ENCODE data around the gene NDUFA13.

NDUFA13 gene

DNA sequence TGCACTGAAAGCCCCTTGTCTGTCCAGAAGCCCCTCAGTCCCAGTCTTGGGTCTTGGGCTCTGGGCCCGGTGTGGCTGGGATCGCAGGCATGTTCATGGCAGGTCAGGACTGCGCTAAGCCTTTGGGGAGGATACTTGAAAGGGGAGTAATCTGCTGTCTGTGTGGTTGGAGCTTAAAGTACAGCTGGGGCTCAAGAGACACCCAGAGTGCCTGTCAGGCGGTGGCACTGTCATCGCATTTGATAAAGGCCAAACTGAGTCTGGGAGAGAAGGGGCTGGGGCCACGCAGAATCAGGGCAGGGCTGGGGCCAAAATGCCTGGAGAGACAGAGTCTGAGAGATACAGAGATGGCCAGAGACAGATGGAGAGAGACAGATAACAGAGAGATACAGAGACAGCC, 17.8 kb downstream of the NDUFA13 start:
- no peak for DNase-seq (ENCODE audit: low read depth)

DNA sequence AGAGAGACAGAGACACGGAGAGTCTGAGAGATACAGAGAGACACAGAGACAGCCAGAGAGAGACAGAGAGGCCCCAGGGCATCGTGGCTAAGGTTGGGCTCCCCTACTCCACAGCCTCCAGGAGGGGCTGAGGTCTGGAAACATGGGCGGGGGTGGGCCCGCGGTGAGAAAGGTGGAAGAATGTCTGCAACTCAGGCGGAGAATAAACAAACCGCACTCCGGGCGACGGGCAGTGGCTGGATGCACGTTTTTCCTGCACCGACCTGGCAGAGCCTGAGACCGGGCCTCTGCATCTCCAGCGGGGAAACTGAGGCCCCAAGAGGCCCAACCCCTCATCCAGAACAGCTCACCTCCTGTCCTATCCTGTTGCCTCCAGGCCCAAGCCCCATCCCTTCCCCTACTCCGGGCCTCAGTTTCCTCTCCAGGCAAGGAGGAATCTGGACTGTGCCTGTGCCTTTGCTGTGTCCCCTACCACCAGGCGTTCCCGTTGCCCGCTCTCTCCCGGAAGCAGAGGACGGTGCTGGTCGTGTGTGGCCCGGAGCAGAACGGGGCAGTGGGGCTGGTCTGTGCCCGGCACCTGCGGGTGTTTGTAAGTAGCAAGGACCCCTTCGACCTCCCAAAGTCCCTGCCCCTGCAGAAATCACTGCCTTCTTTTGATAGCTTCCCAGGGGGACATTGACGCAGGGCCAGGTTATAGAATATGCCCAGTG, 18.7 kb downstream of the NDUFA13 start:
- DNase-seq (ENCODE audit: low read depth): no peak

DNA sequence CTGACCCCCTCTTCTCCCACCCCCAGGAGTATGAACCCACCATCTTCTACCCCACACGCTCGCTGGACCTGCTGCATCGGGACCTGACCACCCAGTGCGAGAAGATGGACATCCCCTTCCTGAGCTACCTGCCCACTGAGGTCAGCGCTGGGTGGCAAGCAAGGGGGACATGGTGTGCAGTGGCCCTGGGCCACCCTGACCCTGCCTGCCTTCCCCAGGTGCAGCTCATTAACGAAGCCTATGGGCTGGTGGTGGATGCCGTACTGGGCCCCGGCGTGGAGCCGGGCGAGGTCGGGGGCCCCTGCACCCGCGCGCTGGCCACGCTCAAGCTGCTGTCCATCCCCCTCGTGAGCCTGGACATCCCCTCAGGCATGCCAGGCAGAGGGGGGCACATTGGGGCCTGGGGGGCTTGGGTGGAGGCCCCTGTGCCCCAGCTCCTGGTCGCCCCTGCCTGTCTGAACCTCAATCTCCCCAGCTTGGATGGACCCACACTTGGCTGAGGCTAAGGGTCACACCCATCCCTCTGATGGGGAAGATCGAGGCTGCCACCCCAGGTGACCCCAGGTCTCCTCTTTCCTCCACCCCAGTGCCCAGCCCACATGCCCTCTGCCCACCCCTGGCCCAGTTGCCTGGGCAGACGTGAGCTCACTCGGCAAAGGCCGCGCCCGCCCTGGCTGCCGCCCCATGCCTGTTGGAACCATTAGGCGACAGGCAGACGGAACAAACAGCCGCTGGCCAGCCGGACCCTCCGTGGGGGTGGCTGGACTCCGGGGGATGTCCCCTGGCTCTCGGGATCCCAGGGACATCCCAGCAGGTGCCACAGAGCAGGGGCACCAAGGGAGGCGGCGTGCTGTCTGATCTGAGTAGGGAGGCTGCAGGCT, 19.5 kb downstream of the NDUFA13 start:
- DNase-seq (ENCODE audit: low read depth): no peak

DNA sequence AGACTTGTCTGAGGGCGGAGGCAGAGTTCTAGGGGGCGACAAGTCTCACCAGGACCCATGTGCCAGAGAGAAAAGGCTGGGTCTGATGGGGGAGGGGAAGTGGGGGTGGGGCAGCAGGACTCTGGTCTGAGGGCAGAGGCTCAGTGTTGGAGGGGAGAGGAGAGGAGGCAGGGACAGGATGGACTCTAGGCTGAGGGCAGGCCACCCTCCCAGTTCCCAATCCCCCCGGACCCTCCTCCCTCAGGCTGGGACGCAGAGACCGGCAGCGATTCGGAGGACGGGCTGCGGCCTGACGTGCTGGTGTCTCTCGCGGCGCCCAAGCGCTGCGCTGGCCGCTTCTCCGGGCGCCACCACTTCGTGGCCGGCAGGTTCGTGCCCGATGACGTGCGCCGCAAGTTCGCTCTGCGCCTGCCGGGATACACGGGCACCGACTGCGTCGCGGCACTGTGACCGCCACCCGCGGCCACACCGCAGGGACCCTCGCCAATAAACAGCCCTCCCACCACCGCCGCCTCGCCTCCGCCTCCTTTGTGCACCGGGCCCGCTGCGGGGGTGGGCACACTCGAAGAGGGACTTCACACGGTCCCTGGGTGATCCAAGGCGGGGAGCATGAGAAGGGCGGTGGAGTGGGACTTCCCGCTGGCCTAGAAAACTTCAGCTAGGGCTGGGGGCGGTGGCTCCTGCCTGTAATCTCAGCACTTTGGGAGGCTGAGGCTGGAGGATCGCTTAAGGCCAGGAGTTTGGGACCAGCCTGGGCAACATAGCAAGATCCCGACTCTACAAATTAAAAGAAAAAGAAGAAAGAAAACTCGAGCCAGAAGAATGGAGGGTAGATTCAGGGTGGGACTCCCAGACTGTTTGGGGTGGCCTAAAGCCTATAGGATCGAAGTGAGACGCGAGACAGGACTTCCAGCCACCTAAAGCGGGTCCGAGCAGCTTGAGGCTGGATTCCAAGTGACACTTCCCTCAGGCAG, 21.3 kb downstream of the NDUFA13 start:
- DNase-seq (ENCODE audit: low read depth): no peak

DNA sequence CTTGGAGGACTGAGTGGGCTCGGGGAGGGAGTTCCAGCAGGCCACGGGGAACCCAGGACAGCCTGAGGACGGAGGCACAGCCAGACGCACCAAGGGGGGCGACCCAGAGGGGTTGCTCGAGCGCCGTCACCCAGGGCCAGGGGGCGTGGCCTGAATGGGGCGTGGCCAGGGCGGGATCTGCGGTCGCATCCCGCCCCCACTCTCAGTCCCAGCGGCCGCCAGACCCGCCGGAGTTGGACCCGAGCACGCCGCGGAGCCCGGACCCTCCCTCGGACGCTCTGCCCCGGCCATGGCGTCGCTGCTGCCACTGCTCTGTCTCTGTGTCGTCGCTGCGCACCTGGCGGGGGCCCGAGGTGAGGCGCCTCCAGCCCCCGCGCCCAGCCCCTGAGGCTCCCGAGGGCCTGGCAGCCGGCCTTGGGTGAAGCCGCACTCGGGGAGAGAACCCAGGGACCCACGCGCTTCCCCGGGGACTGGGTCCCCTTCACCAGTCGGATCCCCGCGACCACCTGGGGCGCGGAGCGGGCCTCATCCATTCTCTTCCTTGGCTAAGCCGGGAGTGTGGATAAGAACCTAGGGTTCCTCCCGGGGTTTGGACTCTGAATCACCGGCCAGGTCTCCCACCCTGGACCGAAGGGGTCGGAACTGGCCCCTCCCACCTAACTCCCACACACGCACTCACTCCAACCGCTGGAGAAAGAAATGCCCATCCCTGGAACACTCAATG, 22.2 kb downstream of the NDUFA13 start, which contains the start of gene CILP2:
Gene CILP2, plus strand, starts transcription at position 205 of the 724 bp plus-strand sequence. Its CDS starts 85 bp downstream, at position 290.
- no peak for DNase-seq (ENCODE audit: low read depth)

DNA sequence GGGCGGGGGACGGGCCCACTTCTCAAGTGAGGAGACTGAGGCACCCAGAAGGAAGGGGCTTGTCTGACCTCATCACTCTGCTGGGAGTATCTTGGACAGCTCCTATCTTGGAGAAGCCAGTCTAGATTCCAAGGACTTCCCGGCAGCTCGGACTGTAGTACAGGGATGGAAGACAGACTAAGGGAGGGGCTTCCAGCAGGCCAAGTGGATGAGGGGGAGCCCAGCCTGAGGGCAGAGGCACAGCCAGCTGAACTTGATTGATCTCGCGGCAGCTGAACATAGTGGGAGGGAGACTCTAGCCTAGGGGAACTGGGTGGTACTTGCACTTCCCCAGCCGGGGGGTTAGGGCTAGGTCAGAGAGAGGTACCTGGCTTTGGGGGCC, 22.8 kb downstream of the NDUFA13 start:
- DNase-seq (ENCODE audit: low read depth): no peak

DNA sequence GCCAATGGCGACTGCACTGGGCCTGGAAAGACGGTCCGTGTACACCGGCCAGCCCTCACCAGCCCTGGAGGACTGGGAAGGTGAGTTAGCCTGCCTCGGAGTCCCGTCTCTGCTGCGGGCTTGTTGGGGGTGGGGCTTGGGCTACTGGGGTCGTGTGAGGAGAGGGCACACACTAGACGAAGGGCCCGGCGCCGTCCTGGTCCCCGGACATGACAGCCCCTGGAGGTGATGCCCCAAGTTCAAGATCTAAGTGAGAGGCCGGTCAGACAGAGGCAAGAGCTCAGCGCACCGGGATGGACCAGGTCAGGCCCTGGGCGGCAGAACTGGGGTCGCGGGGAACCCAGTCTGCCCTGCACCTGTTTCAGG, 23.7 kb downstream of the NDUFA13 start:
- DNase-seq (ENCODE audit: low read depth): no peak

DNA sequence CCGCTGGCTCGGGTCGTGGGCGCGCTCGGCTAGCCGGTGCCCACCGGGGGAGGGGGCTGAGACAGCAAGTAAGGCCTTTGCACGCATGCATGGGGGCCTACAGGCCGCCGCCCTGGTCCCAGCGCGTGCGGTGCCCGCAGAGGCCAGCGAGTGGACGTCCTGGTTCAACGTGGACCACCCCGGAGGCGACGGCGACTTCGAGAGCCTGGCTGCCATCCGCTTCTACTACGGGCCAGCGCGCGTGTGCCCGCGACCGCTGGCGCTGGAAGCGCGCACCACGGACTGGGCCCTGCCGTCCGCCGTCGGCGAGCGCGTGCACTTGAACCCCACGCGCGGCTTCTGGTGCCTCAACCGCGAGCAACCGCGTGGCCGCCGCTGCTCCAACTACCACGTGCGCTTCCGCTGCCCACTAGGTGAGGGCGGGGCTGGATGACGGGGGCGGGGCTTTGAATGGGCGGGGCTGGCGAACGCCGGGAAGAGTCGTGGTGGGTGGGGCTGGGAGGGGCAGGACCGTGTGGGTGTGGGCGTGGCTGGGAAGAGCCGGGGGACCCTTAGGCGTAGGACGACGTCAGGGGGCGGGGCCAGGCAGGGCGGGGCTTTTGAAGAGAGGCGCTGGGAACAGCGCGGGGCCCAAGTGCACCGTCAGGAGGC, 24.2 kb downstream of the NDUFA13 start:
- peak; percentile 77 for DNase-seq (ENCODE audit: low read depth)

DNA sequence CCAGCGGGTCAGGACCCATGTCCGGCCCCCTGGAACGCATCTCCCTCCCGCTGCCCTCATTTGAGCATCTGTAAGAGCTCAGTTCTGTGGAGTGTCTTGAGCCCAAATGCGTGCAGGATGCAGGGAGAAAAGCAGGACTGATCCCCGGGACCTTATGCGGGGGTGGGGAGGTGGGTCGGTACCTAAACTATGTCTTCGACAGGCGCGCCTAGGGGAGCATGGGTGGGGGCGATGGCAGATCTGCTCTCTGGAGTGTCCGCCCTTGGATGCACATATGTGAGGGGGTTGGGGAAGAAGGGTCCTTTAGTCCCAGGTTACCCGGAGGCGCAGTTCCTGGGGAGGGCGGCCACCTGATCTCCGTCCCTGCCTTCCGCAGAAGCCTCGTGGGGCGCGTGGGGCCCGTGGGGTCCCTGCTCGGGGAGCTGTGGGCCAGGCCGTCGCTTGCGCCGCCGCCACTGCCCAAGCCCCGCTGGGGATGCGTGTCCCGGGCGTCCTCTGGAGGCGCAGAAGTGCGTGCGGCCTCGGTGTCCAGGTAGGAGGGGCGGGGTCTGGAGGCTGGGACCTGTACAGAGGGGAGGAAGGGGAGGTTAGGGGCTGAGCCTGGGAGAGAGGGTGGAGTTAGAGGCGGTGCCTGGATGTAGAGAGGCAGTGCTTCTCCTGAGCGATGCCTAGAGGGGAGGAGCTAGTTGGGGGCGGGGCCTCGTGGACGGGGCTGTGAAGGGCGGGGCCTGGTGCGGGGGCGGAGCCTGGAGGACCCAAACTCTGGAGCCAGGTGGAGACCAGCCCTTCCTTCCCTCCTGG, 24.9 kb downstream of the NDUFA13 start:
- peak; percentile 50 for DNase-seq (ENCODE audit: low read depth)

DNA sequence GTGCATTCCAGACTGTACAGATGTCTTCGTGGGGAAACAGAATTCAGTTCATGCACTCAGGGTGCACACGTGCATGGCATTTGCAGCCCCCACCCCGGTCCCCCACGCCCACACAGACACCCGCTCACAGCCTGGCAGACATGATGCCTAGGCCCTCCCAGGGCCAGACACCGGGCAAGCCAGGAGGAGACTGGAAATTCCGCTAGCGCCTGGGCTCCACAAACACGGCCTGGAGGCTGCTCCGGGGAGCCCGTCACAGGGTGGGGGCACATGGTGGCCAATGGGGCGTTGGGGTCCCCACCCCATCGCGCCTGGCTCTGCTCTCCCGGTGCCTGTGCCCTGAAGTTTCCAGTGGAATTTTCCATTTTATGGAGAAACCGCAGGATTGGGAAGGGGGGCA, 25.6 kb downstream of the NDUFA13 start:
- DNase-seq (ENCODE audit: low read depth): no peak

DNA sequence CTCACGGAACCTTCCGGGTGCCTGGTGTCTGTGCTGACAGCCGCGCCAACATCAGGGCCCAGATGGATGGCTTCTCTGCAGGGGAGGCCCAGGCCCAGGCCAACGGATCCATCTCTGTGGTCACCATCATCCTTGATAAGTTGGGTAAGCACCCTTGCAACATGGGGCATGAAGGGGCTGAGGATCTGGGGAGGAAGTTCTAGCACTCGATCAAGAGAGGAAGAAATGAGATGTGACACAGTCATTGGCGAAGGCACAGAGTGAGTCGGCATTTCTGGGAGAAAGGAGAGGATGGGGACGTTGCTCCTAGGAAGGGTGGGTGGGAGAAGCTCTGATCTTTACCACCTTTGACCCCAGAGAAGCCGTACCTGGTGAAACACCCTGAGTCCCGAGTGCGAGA, 26.5 kb downstream of the NDUFA13 start:
- DNase-seq (ENCODE audit: low read depth): no peak

DNA sequence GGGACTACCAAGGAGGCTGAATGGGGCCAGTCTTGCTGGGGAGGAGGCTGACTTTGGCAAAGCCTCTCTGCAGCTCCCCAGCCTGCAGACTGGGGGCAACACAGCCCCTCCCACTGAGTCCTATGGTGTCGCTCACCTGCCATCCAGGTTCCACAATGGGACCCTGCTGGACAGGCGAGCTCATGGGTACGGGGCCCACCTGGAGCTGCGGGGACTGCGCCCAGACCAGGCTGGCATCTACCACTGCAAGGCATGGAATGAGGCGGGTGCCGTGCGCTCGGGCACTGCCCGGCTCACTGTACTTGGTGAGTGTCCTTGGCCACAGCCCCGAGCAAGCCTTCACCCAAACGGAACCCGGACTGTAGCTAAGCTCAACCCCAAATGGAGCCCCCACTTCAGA, 27.1 kb downstream of the NDUFA13 start:
- no peak for DNase-seq (ENCODE audit: low read depth)

DNA sequence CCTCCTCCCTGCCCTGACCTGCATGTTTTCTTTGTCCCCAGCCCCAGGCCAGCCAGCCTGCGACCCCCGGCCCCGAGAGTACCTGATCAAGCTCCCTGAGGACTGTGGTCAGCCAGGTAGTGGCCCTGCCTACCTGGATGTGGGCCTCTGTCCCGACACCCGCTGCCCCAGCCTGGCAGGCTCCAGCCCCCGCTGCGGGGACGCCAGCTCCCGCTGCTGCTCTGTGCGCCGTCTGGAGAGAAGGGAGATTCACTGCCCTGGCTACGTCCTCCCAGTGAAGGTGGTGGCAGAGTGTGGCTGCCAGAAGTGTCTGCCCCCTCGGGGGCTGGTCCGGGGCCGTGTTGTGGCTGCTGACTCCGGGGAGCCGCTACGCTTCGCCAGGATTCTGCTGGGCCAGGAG, 27.6 kb downstream of the NDUFA13 start:
- no peak for DNase-seq (ENCODE audit: low read depth)

DNA sequence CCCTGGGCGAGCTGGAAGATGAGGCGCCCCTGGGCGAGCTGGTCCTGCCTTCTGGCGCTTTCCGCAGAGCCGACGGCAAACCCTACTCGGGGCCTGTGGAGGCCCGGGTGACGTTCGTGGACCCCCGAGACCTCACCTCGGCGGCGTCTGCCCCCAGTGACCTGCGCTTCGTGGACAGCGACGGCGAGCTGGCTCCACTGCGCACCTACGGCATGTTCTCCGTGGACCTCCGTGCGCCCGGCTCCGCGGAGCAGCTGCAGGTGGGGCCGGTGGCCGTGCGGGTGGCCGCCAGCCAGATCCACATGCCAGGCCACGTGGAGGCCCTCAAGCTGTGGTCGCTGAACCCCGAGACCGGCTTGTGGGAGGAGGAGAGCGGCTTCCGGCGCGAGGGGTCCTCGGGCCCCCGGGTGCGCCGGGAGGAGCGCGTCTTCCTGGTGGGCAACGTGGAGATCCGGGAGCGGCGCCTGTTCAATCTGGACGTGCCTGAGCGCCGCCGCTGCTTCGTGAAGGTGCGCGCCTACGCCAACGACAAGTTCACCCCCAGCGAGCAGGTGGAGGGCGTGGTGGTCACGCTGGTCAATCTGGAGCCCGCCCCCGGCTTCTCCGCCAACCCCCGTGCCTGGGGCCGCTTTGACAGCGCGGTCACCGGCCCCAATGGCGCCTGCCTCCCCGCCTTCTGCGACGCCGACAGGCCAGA, 28.4 kb downstream of the NDUFA13 start:
- no peak for DNase-seq (ENCODE audit: low read depth)

DNA sequence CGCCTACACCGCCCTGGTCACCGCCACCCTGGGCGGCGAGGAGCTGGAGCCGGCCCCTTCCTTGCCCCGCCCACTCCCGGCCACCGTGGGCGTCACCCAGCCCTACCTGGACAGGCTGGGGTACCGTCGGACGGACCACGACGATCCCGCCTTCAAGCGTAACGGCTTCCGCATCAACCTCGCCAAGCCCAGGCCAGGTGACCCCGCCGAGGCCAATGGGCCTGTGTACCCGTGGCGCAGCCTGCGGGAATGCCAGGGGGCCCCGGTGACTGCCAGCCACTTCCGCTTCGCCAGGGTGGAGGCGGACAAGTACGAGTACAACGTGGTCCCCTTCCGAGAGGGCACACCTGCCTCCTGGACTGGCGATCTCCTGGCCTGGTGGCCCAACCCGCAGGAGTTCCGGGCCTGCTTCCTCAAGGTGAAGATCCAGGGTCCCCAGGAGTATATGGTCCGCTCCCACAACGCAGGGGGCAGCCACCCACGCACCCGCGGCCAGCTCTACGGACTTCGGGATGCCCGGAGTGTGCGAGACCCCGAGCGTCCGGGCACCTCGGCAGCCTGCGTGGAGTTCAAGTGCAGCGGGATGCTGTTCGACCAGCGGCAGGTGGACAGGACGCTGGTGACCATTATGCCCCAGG, 29.0 kb downstream of the NDUFA13 start:
- no peak for DNase-seq (ENCODE audit: low read depth)

DNA sequence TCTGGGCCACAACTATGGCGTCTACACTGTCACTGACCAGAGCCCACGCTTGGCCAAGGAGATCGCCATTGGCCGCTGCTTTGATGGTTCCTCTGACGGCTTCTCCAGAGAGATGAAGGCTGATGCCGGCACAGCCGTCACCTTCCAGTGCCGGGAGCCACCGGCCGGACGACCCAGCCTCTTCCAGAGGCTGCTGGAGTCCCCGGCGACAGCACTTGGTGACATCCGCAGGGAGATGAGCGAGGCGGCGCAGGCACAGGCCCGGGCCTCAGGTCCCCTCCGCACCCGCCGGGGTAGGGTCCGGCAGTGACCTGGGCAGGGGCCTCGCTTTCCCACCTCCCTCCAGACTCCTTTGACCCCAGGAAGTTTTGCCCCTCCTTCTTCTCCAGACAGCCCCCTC, 29.7 kb downstream of the NDUFA13 start:
- DNase-seq (ENCODE audit: low read depth): no peak

DNA sequence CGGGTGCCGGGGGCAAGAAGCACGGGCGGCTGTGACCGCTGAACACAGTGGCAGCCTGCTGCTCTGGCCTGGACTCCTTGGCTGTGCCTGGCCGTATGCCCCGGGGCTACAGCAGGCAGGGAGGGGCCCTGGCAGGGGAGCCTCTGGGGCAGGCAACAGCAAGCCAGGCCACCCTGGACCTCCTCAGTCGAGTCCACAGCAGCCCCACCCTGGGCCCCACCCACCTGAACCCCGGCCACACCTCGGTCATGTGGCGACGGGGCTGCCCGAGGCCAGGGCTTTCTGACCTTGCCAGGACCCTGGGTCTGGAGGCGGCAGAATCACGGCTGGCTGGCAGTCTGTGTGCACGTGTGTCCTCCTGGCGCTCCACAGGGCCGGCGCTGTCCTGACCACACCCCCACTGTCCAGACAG, 30.7 kb downstream of the NDUFA13 start:
- no peak for DNase-seq (ENCODE audit: low read depth)

DNA sequence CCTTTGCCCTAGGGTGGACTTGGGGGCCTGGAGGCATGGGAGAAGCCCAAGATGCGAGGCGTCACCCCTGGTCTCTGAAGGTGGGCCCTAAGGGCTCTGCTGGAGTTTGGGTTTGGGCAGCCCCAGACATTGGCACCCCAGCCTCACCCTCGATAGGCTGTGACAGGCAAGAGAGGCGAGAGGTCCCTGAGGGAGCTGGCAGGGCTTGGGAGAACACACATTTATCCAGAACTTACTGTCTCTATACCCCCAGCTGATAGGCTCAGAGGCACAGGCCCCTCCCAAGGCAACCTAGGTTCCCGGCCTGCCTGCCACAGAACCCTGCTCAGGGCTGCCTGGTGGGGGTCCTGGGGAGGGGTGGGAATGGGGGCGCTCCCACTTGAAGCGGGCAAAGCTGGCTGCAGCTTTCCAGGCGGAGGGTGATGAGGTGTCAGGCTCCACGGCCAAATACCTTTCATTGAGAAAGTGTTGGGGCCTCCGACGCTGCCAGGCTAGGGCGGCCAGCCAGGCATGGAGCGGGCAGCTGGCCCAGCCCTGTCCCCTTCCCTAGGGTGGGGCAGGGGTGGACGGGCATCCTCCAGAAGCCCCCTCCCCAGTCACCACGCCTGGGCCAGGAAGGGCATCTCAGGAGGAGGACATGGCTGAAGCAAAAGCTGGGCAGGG, 31.8 kb downstream of the NDUFA13 start:
- no peak for DNase-seq (ENCODE audit: low read depth)
